Suppressor macrophage (primary cell): ENCODE data around the gene NDUFA8.
A peak's percentile ranks its signal among the peaks of the same experiment; 100 is the strongest.

Experiments used
- DNase-seq, 4 experiments: peaks; one replicate each; pipeline ENCODE4 v3.0.0-alpha.2; 2020 to 2022
- total RNA-seq, 17 experiments: gene quantifications; one replicate each; lab custom pipeline; 2026; ENCODE audit warnings: mixed read lengths in 6 of 17, inconsistent platforms in 3 of 17; lab: John Stamatoyannopoulos, UW

NDUFA8 gene
- 10.0 to 34.6 (median 24.2) reads per million in 17 experiments for total RNA-seq

DNA sequence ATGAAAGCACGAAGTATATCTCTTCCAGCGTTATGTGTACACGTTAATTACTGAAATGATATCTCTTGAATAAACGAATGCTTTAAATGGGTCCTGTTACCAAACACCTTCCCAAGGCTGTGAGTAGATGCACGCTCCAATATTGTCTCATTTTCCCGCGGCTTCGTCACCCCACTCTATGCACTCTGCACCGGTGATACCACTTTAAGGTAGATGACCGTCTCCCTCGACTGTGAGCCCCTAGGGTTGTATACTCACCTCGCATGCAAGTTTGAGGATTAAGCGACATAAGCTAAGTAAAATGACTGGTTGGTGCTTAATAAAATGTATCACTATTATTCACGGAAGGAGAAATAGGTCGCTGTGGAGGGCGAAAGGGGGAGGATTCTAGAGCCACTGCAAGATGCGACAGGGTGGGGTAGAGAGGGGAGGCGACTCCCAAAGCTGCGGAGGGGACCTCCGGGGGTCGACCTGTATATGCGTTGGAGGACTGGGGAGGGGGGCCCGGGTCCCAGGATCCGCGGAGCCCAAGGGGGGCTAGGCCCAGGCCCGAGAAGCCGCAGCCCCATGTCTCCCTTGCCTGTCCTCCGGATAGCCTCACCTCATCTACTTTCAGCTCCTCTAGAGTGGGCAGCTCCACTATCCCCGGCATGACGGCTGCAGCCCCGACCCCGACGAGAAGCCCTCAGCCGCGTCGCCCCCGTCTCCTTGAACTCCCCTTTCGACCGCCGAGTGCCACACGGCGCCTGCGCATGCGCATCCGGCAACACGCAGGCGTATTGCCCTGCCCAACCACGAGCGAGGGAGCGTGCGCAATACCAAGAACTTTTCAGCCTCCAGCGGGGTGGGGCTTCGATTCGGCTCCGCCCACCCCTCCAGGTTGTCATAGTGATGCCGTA lies at the start of gene NDUFA8, which contains the start of gene MORN5:
TSS of gene NDUFA8 (minus strand) at position 754 of the 899 bp plus-strand sequence. CDS start at position 652, 102 bp downstream.
TSS of gene MORN5 (plus strand) at position 883 of the 899 bp plus-strand sequence. CDS start 65 bp downstream, outside the sequence.
- DNase-seq, result peak; percentile 99 to 100 (median 99)

DNA sequence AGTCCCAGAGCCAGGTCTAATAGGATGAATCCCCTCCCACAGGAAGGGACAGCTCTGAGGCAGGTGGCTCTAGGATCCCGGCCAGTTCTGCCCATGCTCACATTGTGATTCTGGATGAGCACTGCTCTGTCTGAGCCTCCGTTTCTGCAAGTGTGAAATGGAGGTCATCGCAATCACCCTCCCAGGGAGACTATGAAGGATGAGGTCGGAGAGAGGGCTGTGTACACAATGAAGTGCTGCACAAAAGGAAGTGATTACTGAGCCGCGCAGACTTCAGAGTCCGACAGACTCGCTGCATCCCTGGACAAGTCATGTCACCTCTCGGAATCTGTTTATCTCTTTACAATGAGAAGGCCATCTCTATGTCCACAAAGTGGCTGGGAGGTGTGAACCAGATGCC lies 47.5 kb upstream of the NDUFA8 start:
- no peak for DNase-seq

DNA sequence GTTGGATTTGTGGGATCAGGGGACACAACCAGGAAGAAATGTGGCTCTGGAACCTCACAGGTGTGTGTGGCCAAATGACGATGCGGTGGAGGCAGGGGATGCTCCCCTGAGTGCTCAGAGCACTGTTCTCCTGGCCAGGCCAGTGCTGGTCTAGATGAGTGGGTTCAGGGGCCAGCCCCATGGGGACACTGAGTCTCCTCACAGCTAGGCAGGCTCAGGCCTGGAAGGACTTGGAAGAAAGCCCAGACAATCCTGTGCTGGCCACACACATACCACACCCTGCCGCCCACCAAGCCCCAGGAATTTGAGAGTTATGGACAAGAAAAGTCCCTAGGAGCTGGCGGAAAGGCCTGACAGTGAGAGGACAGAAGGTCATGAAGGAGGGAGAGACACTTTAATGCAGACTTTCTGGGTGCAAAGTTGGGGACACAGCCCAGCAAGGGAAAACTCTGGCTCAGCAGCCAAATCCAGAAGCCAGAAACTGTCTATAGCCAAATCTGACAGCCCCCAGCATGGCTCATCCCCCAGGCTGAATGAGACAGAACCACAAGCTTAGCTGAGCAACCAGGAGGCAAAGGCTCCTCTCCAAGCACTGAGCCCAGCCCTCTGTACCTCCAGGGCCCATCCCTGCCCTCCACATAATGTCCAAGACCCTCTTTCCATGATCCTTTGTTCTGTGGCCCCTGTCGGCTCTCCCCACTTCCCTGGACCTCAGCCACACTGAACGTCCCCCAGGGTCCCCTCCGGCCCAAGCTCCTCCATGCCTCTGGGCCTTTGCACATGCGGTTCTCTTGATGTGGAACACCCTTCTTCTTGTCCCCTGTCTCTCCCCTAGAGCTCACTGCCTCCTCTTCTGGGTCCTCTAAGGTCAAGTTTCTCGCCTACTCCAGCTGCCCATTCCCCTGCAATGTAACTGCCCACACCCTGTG lies 46.8 kb upstream of the NDUFA8 start:
- DNase-seq, result no peak

DNA sequence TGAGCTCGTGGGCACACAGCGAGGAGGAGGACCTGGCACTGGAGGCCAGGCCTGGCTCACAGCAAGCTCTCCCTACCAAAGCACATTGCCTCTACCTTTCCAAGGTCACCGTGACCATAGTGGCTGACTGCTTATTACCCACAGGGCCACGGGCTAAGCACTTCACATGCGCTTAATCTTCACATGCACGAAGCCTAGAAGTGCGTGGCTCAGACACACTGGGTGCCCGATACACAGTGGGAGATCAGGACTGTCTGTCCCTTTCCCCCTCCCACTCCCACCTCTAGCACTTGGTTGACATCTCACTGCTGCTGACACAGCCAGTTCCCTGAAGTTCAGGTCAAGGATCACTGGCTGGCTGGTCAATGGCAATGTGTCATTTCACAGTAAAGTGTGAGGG lies 45.6 kb upstream of the NDUFA8 start:
- no peak for DNase-seq

DNA sequence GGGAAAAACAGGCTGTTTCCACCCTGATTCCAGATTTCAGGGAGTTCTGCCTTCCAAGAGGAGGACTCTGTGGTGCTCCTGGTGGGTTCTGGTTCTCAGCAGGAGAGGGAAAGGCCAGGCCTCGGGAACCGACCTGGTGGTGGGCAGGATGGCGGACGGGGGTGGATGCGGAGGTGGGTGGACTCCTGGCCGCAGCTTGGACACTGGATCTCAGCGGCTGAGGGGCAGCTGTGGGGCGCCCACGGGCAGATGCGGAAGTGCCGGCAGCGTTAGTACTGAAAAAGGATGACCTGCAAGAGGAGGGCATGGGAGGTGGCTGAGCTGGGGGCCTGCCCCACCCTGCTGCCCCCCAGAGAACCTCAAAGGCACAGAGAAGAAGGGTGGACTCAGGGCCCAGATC lies 44.9 kb upstream of the NDUFA8 start:
- DNase-seq, result no peak

DNA sequence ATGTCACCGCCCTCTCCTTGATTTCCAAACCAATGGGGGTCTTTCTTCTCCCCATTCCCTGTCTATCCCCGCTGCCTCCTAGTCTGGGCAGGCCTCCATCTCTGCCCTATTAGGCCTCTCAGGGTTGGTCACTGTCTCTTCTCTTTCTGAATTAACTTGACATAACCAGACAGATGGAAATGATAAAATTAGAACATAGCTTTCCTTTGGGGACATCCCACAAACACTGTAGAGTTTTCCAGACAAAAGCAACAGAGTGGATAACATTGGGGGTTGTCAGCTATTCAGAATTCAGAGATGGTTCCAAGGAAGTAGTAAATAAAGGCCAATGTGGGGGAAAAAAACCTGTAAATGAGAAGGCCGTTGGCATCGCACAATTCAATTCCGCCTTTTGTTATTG lies 44.5 kb upstream of the NDUFA8 start:
- no peak for DNase-seq

DNA sequence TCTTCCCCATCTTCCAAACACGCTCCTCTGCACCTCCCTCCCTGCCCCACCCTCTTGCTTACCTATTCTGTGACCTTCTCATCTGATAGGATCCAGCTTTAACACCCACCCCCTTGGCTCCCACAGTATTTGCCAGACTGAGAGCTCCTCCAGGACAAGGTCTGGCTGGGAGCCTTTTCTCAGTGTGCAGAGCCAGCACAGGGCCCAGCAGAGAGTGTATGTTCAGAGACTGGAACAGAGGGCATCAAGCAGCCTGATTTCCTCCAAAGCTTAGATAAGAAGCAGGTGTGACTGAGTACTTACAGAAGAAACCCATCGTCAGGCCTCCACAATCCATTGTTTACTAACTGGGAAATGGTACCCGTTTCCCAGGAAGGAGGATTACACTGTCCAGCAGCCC lies 42.5 kb upstream of the NDUFA8 start:
- no peak for DNase-seq

DNA sequence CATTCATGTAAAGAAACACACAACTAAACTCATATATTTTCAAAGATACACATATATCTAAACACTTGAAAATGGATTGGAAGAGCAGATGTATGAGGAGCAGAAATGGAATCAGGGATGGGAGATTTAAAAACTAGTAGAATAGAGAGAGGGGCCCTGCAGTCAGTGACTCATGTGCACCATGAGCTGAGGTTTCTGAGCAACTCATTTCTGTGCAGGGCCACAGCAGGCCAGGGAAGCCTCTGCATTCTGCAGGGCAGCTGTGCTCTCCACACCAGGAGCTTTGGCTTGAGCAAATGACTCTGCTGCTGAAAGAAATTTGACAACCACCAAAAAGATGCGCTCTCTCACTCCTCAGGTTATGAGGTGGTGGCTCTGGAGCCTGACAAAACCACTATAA lies 42.1 kb upstream of the NDUFA8 start:
- no peak for DNase-seq

DNA sequence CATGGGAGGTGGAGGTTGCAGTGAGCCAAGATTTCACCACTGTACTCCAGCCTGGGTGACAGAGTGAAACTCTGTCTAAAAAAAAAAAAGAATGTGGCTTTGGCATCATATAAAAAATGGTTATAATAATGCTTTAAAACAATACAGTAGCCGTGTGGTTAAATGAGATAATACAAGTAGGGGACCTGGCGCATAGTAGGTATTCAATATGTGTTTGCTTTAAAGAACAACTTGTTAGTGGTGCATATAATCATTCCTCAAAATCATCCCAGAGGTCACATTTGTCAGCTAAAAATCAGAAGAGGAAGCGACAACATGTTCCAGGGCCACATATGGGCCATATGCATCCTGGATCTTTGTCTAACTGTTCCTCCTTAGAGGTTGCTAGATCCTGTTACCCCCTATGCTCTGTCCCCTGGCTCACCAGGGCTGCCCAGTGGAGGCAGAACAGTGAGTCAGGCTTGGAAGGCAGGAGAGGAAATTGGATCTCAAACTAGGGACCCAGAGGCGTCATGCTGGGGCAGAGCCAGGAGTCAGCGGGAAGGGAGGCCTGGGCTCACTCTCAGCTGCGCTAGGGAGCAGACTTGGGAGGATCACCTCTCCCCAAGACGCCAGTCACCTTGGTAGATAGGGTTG lies 41.5 kb upstream of the NDUFA8 start:
- no peak for DNase-seq

DNA sequence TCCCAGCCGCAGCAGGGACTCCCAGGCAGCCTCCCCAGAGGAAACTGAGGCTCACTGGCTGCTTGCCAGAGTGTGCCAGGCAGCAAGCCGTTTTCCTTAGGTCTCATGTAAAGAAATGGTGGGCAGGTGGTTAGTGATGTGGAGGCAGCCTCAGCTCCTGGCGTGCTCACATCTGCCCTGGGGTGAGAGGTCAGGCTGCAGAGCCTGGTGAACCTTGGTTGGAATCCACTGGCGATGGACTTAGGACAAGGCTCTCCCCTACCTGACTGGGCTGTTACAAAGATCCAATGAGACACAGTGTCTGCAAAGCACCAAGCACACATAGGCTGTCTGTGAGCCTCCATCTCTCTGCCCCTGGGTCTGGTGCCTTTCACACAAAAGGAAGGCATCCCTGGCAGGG lies 38.3 kb upstream of the NDUFA8 start:
- DNase-seq, result no peak

DNA sequence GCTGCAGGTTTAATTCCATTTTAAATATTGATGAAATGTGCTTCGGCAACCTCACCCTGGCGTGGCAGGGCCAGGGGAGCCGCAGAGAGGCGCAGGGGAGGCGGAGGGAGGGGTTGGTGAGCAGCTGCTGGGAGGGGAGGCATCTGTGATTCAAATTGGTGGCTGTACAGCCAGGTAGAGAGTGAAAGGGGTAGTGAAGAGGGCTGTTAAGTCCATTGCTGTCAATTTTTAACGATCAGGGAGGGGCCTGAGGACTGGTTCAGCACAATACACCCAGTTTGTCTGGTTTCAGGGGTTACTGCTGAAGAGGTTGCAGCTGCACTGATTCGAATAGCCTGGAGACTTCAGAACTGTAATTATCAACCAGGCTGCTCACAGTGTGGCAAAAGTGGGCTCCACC lies 37.8 kb upstream of the NDUFA8 start:
- DNase-seq, result no peak

DNA sequence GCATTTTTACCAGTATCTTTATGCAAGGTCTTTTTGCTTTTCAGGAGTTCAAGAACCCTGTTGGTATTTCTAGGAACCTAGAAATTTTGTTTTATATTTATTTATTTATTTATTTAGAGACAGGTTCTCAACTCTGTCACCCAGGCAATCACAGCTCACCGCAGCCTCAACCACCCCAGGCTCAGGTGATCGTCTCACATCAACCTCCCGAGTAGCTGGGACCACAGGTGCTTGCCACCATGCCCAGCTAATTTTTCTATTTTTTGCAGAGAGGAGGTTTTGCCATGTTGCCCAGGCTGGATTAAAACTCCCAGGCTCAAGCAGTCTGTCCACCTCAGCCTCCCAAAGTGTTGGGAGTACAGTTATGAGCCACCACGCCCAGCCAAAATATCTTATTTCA lies 36.3 kb upstream of the NDUFA8 start:
- DNase-seq, result no peak

DNA sequence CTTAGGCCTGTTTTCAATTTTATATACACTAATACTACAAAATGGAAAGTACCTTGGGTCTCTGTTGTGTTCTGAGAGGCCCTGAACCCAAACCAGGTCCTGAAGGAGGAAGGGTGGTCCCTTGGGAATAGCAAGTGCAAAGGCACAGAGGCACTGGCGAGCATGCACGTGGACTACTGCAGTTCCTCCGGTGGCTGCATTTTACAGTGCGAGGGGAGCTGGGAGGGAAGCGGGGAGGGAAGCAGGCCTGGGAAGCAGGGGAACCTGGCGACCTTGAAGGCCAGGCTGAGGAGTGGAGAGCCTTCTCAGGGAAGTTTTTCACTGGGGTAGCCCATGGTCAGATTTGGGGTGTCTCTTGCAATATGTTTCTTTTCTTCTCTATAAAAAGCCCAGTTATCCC lies 34.1 kb upstream of the NDUFA8 start:
- DNase-seq, result no peak

DNA sequence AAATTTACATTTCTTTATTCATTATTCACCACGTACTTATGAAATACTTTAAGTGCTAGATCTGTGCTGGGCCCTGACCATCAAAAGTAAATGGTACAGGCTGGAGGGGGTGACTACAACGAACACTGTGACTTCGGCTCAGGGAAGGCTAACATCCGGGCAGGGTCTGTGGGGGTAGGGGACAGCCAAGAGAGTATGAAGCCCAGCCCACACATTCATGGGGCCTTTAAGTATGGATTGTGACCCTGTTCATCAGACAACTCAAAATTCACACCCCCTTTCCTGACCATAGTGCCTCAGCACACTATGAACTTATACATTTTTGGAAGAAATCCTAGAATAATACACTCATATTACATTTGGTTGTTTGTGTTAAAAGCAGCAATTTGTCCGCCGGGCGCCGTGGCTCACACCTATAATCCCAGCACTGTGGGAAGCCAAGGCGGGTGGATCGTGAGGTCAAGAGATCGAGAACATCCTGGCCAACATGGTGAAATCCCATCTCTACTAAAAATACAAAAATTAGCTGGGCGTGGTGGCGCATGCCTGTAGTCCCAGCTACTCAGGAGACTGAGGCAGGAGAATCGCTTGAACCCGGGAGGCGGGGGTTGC lies 33.4 kb upstream of the NDUFA8 start:
- no peak for DNase-seq

DNA sequence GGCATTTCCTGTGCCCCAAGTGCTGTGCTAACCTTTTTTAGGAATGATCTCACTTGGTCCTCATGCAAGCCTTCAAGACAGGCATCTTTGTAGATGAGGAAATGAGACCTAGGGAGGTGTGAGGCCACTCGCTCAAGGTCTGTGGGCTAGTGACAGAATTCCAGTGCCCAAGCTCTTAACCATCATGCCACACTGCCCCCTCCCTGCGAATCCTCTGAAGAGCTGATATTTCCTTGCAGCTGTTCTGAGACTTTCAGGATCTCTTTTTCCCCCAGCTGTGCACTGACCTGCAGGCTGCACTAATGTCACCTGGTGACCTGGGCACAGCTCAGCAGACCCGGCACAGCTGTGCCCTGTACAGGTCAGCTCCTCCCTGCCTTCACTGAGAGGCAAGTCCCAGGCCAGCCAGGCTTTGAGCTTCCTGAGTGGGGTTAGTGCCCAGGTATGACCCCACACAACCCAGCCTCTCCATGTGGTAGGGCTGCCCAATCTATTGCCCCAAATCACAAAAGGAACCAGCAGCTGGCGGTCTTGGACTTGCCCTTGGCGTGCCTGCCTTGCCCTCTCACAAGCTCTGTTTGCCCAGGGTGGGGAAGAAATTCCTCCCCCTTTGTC lies 32.8 kb upstream of the NDUFA8 start:
- DNase-seq, result no peak

DNA sequence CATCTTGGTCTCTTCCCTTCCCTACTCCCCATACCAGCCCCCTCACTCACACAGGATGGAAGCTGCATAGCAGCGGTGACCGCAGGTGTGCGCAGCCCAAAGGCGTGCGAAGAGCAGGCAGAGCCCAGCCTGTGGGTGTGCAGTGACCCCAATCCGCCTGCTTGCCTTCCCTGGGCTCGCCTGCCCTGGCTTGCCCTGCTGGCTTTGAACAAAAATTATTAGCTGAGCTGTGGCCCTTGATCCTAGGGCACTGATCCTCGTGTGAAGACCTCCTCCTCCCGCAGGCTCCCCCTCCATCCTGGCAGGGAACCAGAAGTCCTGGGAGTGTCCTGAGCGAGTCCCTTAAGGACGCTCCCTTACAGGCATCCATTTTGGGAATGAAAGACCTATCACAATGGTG lies 32.0 kb upstream of the NDUFA8 start:
- no peak for DNase-seq

DNA sequence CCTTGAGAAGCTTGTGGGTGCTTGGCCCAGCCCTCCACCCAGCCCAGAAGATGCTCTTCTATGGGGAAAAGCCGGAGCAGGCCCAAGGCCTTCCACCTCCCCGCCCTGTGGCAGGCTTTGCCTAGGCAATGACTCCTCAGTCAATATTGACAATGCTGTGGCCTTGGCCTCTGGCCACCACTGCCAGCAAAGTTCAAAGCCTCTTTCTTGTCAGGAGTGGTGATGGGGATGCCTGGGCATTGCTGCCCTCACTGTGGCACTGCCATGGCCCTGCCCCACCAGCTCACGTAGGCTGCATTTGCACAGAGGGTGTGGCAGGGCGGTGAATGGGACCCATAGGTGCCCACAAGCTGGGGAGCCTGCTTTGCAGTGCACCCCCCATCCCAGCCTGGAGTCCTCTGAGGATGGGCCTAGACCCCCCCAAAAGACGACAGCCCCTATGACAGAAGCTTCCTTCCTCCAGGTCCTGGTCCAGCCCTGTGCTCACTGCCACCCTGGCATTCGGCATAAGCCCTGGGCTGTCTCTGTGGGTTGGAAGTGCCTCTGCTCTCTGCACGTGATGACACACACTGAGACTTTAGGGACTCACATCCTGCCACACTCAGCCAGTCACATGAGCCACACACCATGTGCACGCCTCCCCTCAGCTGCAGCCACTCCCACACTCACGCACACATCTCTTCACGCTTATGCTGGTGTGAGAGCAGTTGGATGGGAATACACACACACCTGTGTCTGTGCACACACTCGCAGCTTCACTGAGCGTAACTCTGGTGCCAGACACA lies 31.2 kb upstream of the NDUFA8 start:
- DNase-seq, result no peak

DNA sequence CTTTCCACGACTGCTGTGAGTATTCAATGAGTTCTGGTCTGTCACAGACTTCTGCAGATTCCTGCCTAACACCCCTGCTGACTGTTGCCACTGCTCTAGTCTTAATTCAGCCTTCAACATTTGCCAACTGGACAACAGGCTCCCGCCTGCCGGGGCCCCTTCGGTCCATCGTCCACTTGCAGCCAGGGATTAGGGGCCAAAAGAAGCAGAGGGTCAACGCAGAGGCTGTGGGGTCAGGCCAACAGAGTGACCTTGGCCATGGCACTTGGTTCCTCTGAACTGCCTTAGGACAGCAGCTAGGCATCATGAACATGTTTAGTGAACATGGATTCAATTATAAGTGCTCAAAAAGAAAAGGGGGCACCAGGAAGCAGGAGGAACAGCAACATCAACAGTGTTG lies 28.8 kb upstream of the NDUFA8 start:
- DNase-seq, result no peak

DNA sequence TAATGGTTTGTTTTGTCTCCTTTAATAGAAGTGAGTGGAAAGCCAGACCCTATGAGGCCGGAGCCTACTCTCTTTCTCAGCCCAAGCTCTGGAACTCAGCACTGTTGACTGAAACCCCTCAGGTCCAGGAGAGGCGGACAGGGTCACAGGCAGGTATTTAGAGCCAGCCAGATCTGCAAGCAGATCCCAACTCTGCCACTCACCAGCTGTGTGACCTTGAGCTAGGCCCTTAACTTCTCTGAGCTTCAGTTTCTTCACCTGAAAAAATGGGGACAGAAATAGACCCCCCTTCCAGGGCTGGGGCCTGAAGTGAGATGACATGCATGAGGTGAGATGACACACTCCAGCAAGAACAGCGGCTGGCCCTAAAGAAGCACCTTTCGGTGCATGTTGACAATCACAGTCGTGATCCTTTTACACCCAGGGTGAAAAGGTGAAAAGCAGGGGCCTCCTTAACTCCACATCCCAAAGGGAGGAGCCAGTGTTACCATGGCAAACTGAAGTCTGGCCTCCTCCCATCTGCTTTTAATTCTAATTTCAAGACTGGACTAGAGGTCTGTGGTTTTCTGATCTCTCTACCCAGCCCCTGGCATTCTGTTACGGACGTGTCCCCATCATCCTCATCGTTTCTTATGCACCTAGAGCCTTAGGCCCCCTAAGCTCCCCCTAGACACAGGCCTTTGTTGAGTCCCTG lies 27.3 kb upstream of the NDUFA8 start:
- DNase-seq, result no peak

DNA sequence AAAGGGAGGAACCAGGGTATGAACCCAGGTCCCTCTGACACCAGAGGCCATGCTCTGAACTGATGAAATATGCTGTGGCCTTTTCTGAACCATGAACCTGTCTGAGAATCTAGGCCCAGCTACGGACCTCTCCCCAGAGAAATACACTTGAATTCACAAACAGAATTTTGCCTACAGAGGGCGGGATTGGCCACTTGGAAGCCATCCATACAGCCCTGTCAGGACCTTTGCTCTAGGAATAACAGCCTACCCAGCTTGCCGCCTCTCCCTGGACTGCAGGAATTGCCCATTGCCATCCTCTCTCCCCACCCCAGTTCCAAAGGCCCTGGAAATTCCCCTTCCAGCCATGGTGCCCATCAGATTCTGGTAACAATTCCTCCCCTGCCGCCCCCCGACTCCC lies 26.7 kb upstream of the NDUFA8 start:
- DNase-seq, result no peak
